Measurements from ENCODE around the gene LGMN. TPM values are rescaled to one million over a fixed set of nuclear protein-coding genes. Genes with fewer than 3 reads are reported as not detected.

The LGMN gene
- total RNA-seq, 1 donor from 2014 or later = 100 TPM

GRCh38 chr14:92704821-92705220 is 43.6 kb downstream of the LGMN start:
- peaks cover 65% of the 10 kb centered on the region for H3K36me3 ChIP-seq
- H3K4me1 ChIP-seq = no peaks in the 10 kb centered on the region
- TF ChIP-seq, protein P1, sequence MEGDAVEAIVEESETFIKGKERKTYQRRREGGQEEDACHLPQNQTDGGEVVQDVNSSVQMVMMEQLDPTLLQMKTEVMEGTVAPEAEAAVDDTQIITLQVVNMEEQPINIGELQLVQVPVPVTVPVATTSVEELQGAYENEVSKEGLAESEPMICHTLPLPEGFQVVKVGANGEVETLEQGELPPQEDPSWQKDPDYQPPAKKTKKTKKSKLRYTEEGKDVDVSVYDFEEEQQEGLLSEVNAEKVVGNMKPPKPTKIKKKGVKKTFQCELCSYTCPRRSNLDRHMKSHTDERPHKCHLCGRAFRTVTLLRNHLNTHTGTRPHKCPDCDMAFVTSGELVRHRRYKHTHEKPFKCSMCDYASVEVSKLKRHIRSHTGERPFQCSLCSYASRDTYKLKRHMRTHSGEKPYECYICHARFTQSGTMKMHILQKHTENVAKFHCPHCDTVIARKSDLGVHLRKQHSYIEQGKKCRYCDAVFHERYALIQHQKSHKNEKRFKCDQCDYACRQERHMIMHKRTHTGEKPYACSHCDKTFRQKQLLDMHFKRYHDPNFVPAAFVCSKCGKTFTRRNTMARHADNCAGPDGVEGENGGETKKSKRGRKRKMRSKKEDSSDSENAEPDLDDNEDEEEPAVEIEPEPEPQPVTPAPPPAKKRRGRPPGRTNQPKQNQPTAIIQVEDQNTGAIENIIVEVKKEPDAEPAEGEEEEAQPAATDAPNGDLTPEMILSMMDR (IDR thresholded peaks at IDR 0.05; ENCODE audit: borderline replicate concordance) = no peak
- H3K4me3 ChIP-seq = no peak overlapping the region
- DNase-seq = no peak
- no peaks in the 10 kb centered on the region for H3K9me3 ChIP-seq (replicated peaks)
- H3K27ac ChIP-seq (replicated peaks) = no peak overlapping the region
- H3K27me3 ChIP-seq (ENCODE audit: low read depth) = no peaks in the 10 kb centered on the region
- intact Hi-C loops (cut with micrococcal nuclease) = no loop called here

- H3K9me3 ChIP-seq (replicated peaks) = no peaks in the 10 kb centered on the region
- no peaks in the 10 kb centered on the region for H3K27me3 ChIP-seq (ENCODE audit: low read depth)
- H3K36me3 ChIP-seq = peaks cover 59% of the 10 kb centered on the region
- no peak overlapping the region for H3K4me3 ChIP-seq
- TF ChIP-seq, protein P1 (IDR thresholded peaks at IDR 0.05; ENCODE audit: borderline replicate concordance) = no peak
- H3K27ac ChIP-seq (replicated peaks) = no peak overlapping the region
- intact Hi-C loops (cut with micrococcal nuclease) = no loop called here
- no peaks in the 10 kb centered on the region for H3K4me1 ChIP-seq
- no peak for DNase-seq
Observed at GRCh38 chr14:92704036-92704804, 44.2 kb downstream of the LGMN start.

DNA sequence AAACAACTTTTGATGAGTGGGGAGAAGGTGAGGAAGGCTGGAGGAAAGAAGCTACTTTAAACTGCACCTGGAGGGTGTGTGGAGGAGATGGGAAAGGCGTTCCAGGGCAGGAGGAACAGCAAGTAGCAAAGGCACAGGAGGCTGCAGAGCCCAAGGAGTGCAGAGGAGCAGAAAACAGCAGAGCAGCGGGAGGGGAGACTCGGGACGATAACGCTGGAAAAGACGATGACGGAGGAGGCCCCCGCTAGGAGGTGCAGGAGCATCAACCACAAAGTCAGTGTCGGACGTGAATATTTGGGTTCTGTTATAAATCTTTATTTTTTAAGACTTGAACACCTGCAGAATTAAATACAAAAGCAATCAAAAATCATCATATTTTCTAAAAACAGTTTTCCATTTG is 44.9 kb downstream of the LGMN start:
- Histone ChIP-seq H3K4me3 (no peak overlapping the region), H3K27me3 (ENCODE audit: low read depth) (no peaks in the 10 kb centered on the region), H3K4me1 (no peaks in the 10 kb centered on the region), H3K9me3 (replicated peaks) (no peaks in the 10 kb centered on the region), H3K27ac (replicated peaks) (no peak overlapping the region), H3K36me3 (peaks cover 51% of the 10 kb centered on the region)
- intact Hi-C loops (cut with micrococcal nuclease) = no loop called here
- TF ChIP-seq, protein P1 (IDR thresholded peaks at IDR 0.05; ENCODE audit: borderline replicate concordance) = no peak
- DNase-seq = no peak

DNA sequence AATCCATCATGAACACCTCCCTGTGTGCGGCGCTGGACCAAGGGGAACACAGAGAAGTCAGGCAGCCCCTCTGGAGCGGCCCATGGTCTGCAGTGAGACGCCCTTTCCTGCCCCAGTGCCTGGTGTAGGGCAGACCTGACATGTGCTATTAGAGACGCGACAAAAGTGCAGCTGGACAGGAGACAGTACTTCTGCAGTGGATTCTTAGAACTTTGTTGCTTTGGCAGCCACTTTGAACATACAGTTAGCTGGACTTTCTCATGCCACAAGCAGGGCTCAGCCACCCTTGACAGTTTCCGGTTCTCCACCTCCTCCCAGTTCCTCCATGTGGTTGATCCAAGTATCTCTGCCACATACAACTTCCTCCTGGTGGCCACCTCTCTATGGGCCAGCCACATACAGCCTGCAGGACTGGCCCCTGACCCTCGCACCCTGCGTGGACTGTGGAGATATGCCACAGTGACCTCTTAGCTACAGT is 45.9 kb downstream of the LGMN start:
- peaks cover 50% of the 10 kb centered on the region for H3K36me3 ChIP-seq
- H3K9me3 ChIP-seq (replicated peaks) = no peaks in the 10 kb centered on the region
- no peak overlapping the region for H3K27ac ChIP-seq (replicated peaks)
- intact Hi-C loops (cut with micrococcal nuclease) = no loop called here
- DNase-seq = no peak
- no peaks in the 10 kb centered on the region for H3K4me1 ChIP-seq
- no peak overlapping the region for H3K4me3 ChIP-seq
- TF ChIP-seq, protein P1 (IDR thresholded peaks at IDR 0.05; ENCODE audit: borderline replicate concordance) = no peak
- H3K27me3 ChIP-seq (ENCODE audit: low read depth) = no peaks in the 10 kb centered on the region

GRCh38 chr14:92701826-92702225 is 46.6 kb downstream of the LGMN start:
- H3K4me3 ChIP-seq = no peak overlapping the region
- H3K4me1 ChIP-seq = no peaks in the 10 kb centered on the region
- H3K27me3 ChIP-seq (ENCODE audit: low read depth) = no peaks in the 10 kb centered on the region
- intact Hi-C loops (cut with micrococcal nuclease) = no loop called here
- DNase-seq = no peak
- TF ChIP-seq, protein P1 (IDR thresholded peaks at IDR 0.05; ENCODE audit: borderline replicate concordance) = no peak
- no peak overlapping the region for H3K27ac ChIP-seq (replicated peaks)
- no peaks in the 10 kb centered on the region for H3K9me3 ChIP-seq (replicated peaks)
- H3K36me3 ChIP-seq = peaks cover 43% of the 10 kb centered on the region

Measured in left ventricle myocardium inferior (tissue), 1 donor.